Measurements from ENCODE around the gene COL11A2.

COL11A2 gene

DNA sequence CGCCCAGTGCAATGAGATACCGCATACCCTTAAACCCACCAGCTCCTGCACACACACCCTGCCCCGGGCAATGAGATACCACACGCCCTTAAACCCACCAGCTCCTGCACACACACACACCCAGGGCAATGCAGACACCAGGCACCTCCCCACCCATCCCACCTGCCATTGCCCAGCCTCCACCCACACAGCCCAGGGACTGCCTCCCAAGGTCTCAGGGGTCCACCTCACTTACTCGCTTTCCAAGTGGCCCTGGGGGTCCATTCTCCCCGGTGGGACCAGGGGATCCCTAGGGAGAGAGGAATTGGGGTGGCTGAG, 24.0 kb downstream of the COL11A2 start:
- peak overlapping the region; percentile 26; the same call in 1 of the 2 replicates for H3K4me2 ChIP-seq
- no peak overlapping the region for H3K4me3 ChIP-seq
- no peak overlapping the region for H3K27ac ChIP-seq
- TF ChIP-seq Cebpa-rat (IDR thresholded peaks at IDR 0.05) = no peak
- H3K36me3 ChIP-seq = no peaks in the 10 kb centered on the region
- H3K4me1 ChIP-seq = peaks cover 52% of the 10 kb centered on the region
- H3K9me3 ChIP-seq = no peaks in the 10 kb centered on the region
- no peak overlapping the region for H3K9ac ChIP-seq
- no peaks in the 10 kb centered on the region for H3K27me3 ChIP-seq
- H4K20me1 ChIP-seq = no peaks in the 10 kb centered on the region

- Histone ChIP-seq H3K9me3 (no peaks in the 10 kb centered on the region), H3K27ac (no peak overlapping the region), H3K27me3 (no peaks in the 10 kb centered on the region), H3K4me1 (peaks cover 47% of the 10 kb centered on the region), H3K9ac (no peak overlapping the region), H3K36me3 (no peaks in the 10 kb centered on the region), H3K4me2 (peak overlapping the region; percentile 26; the same call in 1 of the 2 replicates), H4K20me1 (no peaks in the 10 kb centered on the region), H3K4me3 (no peak overlapping the region)
- no peak for TF ChIP-seq Cebpa-rat (IDR thresholded peaks at IDR 0.05)
Measured at GRCh38 chr6:33167374-33168283, 24.6 kb downstream of the COL11A2 start.

GRCh38 chr6:33166811-33167210, 25.5 kb downstream of the COL11A2 start:
- no peaks in the 10 kb centered on the region for H3K9me3 ChIP-seq
- no peaks in the 10 kb centered on the region for H4K20me1 ChIP-seq
- no peak overlapping the region for H3K27ac ChIP-seq
- H3K36me3 ChIP-seq = no peaks in the 10 kb centered on the region
- H3K27me3 ChIP-seq = no peaks in the 10 kb centered on the region
- H3K4me2 ChIP-seq = no peak overlapping the region
- H3K4me1 ChIP-seq = peaks cover 47% of the 10 kb centered on the region
- H3K9ac ChIP-seq = no peak overlapping the region
- no peak overlapping the region for H3K4me3 ChIP-seq
- TF ChIP-seq Cebpa-rat (IDR thresholded peaks at IDR 0.05) = no peak

- no peak overlapping the region for H3K4me3 ChIP-seq
- no peaks in the 10 kb centered on the region for H3K9me3 ChIP-seq
- no peaks in the 10 kb centered on the region for H3K36me3 ChIP-seq
- no peaks in the 10 kb centered on the region for H4K20me1 ChIP-seq
- no peaks in the 10 kb centered on the region for H3K27me3 ChIP-seq
- no peak overlapping the region for H3K27ac ChIP-seq
- peaks cover 46% of the 10 kb centered on the region for H3K4me1 ChIP-seq
- no peak overlapping the region for H3K4me2 ChIP-seq
- no peak for TF ChIP-seq Cebpa-rat (IDR thresholded peaks at IDR 0.05)
- H3K9ac ChIP-seq = no peak overlapping the region
Measured at GRCh38 chr6:33166363-33166762, 25.9 kb downstream of the COL11A2 start.

GRCh38 chr6:33165581-33166258, 26.5 kb downstream of the COL11A2 start:
- no peaks in the 10 kb centered on the region for H3K27me3 ChIP-seq
- H3K27ac ChIP-seq = no peak overlapping the region
- no peak overlapping the region for H3K9ac ChIP-seq
- peaks cover 46% of the 10 kb centered on the region for H3K4me1 ChIP-seq
- H4K20me1 ChIP-seq = no peaks in the 10 kb centered on the region
- H3K36me3 ChIP-seq = no peaks in the 10 kb centered on the region
- H3K4me2 ChIP-seq = no peak overlapping the region
- no peak for TF ChIP-seq Cebpa-rat (IDR thresholded peaks at IDR 0.05)
- H3K4me3 ChIP-seq = no peak overlapping the region
- no peaks in the 10 kb centered on the region for H3K9me3 ChIP-seq

- no peak for TF ChIP-seq Cebpa-rat (IDR thresholded peaks at IDR 0.05)
- H3K9ac ChIP-seq = no peak overlapping the region
- H3K9me3 ChIP-seq = no peaks in the 10 kb centered on the region
- no peak overlapping the region for H3K4me3 ChIP-seq
- H4K20me1 ChIP-seq = no peaks in the 10 kb centered on the region
- no peak overlapping the region for H3K27ac ChIP-seq
- H3K4me2 ChIP-seq = no peak overlapping the region
- H3K36me3 ChIP-seq = no peaks in the 10 kb centered on the region
- peaks cover 37% of the 10 kb centered on the region for H3K4me1 ChIP-seq
- no peaks in the 10 kb centered on the region for H3K27me3 ChIP-seq
Measured at GRCh38 chr6:33164665-33165373, 27.4 kb downstream of the COL11A2 start.

DNA sequence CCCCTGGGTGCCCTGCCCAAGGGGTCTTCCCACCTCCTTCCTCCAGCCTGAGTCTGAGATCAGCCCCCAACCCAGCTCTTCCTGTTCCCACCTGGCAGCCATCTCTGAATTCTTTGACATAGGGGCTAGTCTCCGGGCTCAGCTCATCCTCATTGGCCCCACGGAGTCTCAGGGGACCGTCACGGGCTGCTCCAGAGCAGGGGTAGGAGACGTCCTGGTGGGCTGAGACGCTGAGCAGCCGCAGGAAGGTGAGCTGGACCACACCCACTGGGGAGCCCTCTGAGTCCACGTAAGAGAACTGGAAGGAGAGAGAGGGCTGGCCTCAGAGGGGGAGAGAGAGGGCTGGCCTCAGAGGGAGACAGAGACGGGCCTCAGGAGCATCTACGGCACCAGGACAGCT, 28.1 kb downstream of the COL11A2 start:
- Histone ChIP-seq H3K36me3 (no peaks in the 10 kb centered on the region), H3K4me2 (no peak overlapping the region), H3K27ac (no peak overlapping the region), H3K27me3 (no peaks in the 10 kb centered on the region), H3K4me1 (peaks cover 31% of the 10 kb centered on the region), H3K4me3 (no peak overlapping the region), H4K20me1 (no peaks in the 10 kb centered on the region), H3K9me3 (no peaks in the 10 kb centered on the region), H3K9ac (no peak overlapping the region)
- no peak for TF ChIP-seq Cebpa-rat (IDR thresholded peaks at IDR 0.05)

GRCh38 chr6:33163540-33163939, 28.7 kb downstream of the COL11A2 start:
- H3K36me3 ChIP-seq = no peaks in the 10 kb centered on the region
- no peak for TF ChIP-seq Cebpa-rat (IDR thresholded peaks at IDR 0.05)
- no peaks in the 10 kb centered on the region for H3K9me3 ChIP-seq
- no peaks in the 10 kb centered on the region for H4K20me1 ChIP-seq
- no peak overlapping the region for H3K27ac ChIP-seq
- no peak overlapping the region for H3K4me3 ChIP-seq
- no peak overlapping the region for H3K4me2 ChIP-seq
- no peak overlapping the region for H3K9ac ChIP-seq
- no peaks in the 10 kb centered on the region for H3K27me3 ChIP-seq
- H3K4me1 ChIP-seq = peaks cover 31% of the 10 kb centered on the region

GRCh38 chr6:33161354-33162331, 30.6 kb downstream of the COL11A2 start:
- Histone ChIP-seq H3K36me3 (no peaks in the 10 kb centered on the region), H4K20me1 (no peaks in the 10 kb centered on the region), H3K4me3 (peak overlapping the region; percentile 64), H3K9ac (peak overlapping the region; percentile 78), H3K27me3 (no peaks in the 10 kb centered on the region), H3K9me3 (no peaks in the 10 kb centered on the region), H3K27ac (peak overlapping the region; percentile 78), H3K4me1 (peaks cover 19% of the 10 kb centered on the region), H3K4me2 (peak overlapping the region; percentile 91)
- TF ChIP-seq Cebpa-rat (IDR thresholded peaks at IDR 0.05) = no peak
